ENCODE measurements around the gene BEND2. TPM values are rescaled to one million over a fixed set of nuclear protein-coding genes. Genes with fewer than 3 reads are reported as not detected.
A peak's percentile ranks its signal among the peaks of the same experiment; 100 is the strongest.
"Not testable (repeated sequence)": the region's sequence is repeated elsewhere in the genome, so short reads cannot be mapped to it uniquely, and the experiment has no call there.

The BEND2 gene
- total RNA-seq (not detected), polyA plus RNA-seq (ENCODE audit: insufficient read depth, low read depth, low replicate concordance) (not detected)
- long read RNA-seq, donor 1: 0 reads
- long read RNA-seq, donor 2: 0 reads
- long read RNA-seq, donor 3: 0 reads
- long read RNA-seq, donor 4: 0 reads
- long read RNA-seq, donor 5: 0 reads
- long read RNA-seq, donor 6: 0 reads
- long read RNA-seq, donor 7: 0 reads
- long read RNA-seq, donor 8: 0 reads
- long read RNA-seq, donor 9: 0 reads
- long read RNA-seq, donor 10: 0 reads

GRCh38 chrX:18220786-18221185 is at the start of gene BEND2:
Gene BEND2, minus strand, starts transcription at chrX:18220886. Its CDS starts 136 bp downstream, at chrX:18220750.
- intact Hi-C loops (cut with DNase I): no loop called here
- Histone ChIP-seq H3K27ac (ENCODE audit: low read depth in 2 of 2, low read length in 2 of 2) (no peak within 1 kb of the TSS), H3K9ac (ENCODE audit: low read length in 3 of 3) (no peak within 1 kb of the TSS), H3K4me3 (ENCODE audit: low read length in 3 of 3) (no peak within 1 kb of the TSS), H3K27me3 (ENCODE audit: control insufficient read depth, insufficient read depth, low read length) (no peaks in the 10 kb centered on the region), H3K36me3 (ENCODE audit: control insufficient read depth in 2 of 3, insufficient read depth in 3 of 3, low read length in 3 of 3) (no peaks in the 10 kb centered on the region), H3K4me1 (ENCODE audit: control insufficient read depth in 2 of 3, insufficient read depth in 2 of 3, low read depth in 1 of 3, low read length in 3 of 3) (no peaks in the 10 kb centered on the region), H3K9me3 (ENCODE audit: control insufficient read depth in 2 of 3, insufficient read depth in 1 of 3, low read length in 3 of 3) (no peaks in the 10 kb centered on the region)
- FAIRE-seq (no peak), DNase-seq (no peak)
- no peak for TF ChIP-seq CTCF (IDR thresholded peaks at IDR 0.05; ENCODE audit: borderline replicate concordance, extremely low read depth, insufficient read depth)

- no peak overlapping the region for H3K9ac ChIP-seq (ENCODE audit: low read length in 3 of 3)
- no peaks in the 10 kb centered on the region for H3K9me3 ChIP-seq (ENCODE audit: control insufficient read depth in 2 of 3, insufficient read depth in 1 of 3, low read length in 3 of 3)
- no peaks in the 10 kb centered on the region for H3K27me3 ChIP-seq (ENCODE audit: control insufficient read depth, insufficient read depth, low read length)
- FAIRE-seq: no peak
- intact Hi-C loops (cut with DNase I): no loop called here
- no peaks in the 10 kb centered on the region for H3K4me1 ChIP-seq (ENCODE audit: control insufficient read depth in 2 of 3, insufficient read depth in 2 of 3, low read depth in 1 of 3, low read length in 3 of 3)
- no peaks in the 10 kb centered on the region for H3K36me3 ChIP-seq (ENCODE audit: control insufficient read depth in 2 of 3, insufficient read depth in 3 of 3, low read length in 3 of 3)
- no peak overlapping the region for H3K27ac ChIP-seq (ENCODE audit: low read depth in 2 of 2, low read length in 2 of 2)
- DNase-seq: no peak
- H3K4me3 ChIP-seq (ENCODE audit: low read length in 3 of 3): no peak overlapping the region
- no peak for TF ChIP-seq CTCF (IDR thresholded peaks at IDR 0.05; ENCODE audit: borderline replicate concordance, extremely low read depth, insufficient read depth)
These were observed 34.4 kb upstream of the BEND2 start for GRCh38 chrX:18255059-18255458.

DNA sequence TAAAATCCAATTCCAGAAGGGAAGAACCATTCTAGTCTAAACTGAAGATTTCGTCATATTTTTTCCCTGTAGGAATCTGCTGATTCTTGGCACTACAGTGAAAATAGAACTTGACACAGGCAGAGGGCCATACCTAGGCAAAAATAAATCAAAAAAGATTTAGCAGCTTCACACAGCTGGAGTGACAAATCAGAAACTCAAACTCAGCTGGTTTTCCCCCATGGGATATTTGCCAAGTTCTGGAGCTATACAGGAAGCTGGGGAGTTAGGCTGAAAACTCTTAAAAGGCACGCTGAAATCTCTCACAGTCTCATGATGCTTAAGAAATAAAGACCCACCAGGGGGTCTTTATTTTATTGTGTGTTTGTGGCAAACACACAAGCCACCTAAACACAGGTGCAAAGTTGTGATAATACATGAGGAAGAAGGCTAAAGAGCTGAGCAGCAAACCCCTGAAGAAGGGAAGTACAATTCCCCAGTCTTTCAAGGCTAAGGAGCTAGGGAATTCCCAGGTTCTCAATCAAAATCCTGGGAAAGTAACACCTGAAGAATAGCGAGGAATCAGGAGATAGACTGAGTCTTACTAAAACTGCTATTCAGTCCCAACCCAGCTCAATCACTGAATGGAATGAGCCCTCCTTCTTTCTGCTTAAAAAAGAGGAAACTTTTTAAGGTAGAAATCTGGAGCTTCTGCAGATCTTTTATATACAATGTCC is 32.1 kb upstream of the BEND2 start:
- H3K27ac ChIP-seq (ENCODE audit: low read depth in 2 of 2, low read length in 2 of 2): no peak overlapping the region
- DNase-seq (peak in 1 of 5 donors; percentile 1), FAIRE-seq (no peak)
- intact Hi-C loops (cut with DNase I): no loop called here
- H3K4me1 ChIP-seq (ENCODE audit: control insufficient read depth in 2 of 3, insufficient read depth in 2 of 3, low read depth in 1 of 3, low read length in 3 of 3): no peaks in the 10 kb centered on the region
- H3K9me3 ChIP-seq (ENCODE audit: control insufficient read depth in 2 of 3, insufficient read depth in 1 of 3, low read length in 3 of 3): no peaks in the 10 kb centered on the region
- TF ChIP-seq CTCF (IDR thresholded peaks at IDR 0.05; ENCODE audit: borderline replicate concordance, extremely low read depth, insufficient read depth): no peak
- no peaks in the 10 kb centered on the region for H3K36me3 ChIP-seq (ENCODE audit: control insufficient read depth in 2 of 3, insufficient read depth in 3 of 3, low read length in 3 of 3)
- no peak overlapping the region for H3K9ac ChIP-seq (ENCODE audit: low read length in 3 of 3)
- H3K4me3 ChIP-seq (ENCODE audit: low read length in 3 of 3): no peak overlapping the region
- H3K27me3 ChIP-seq (ENCODE audit: control insufficient read depth, insufficient read depth, low read length): no peaks in the 10 kb centered on the region

GRCh38 chrX:18229646-18230045 is 9.0 kb upstream of the BEND2 start:
- DNase-seq; H3K27ac ChIP-seq (ENCODE audit: low read depth in 2 of 2, low read length in 2 of 2); H3K9ac ChIP-seq (ENCODE audit: low read length in 3 of 3); H3K27me3 ChIP-seq (ENCODE audit: control insufficient read depth, insufficient read depth, low read length); H3K36me3 ChIP-seq (ENCODE audit: control insufficient read depth in 2 of 3, insufficient read depth in 3 of 3, low read length in 3 of 3); H3K4me3 ChIP-seq (ENCODE audit: low read length in 3 of 3); FAIRE-seq; intact Hi-C loops (cut with DNase I); H3K4me1 ChIP-seq (ENCODE audit: control insufficient read depth in 2 of 3, insufficient read depth in 2 of 3, low read depth in 1 of 3, low read length in 3 of 3); H3K9me3 ChIP-seq (ENCODE audit: control insufficient read depth in 2 of 3, insufficient read depth in 1 of 3, low read length in 3 of 3): not testable (repeated sequence)
